H1 (cell line): Measurements from ENCODE around the gene SEMA6A. TPM values are rescaled to one million over a fixed set of nuclear protein-coding genes. Genes with fewer than 3 reads are reported as not detected.

Experiments
- CTCF ChIA-PET: fragments of 300-600 bp; sonication (Branson Sonifier 250); formaldehyde crosslinking; loops from one replicate; lab custom pipeline; 2021; ENCODE audit not compliant: partially characterized antibody; lab: Charles Lee
- POLR2A ChIA-PET: fragments of 300-600 bp; sonication (Branson Sonifier 250); formaldehyde crosslinking; loops from one replicate; lab custom pipeline; 2021; ENCODE audit warnings: inconsistent platforms; ENCODE audit not compliant: partially characterized antibody; lab: Charles Lee
- DNase-seq, 2 experiments: peaks; one replicate each; pipeline versions ENCODE4 v3.0.0 to v3.0.0-alpha.2; 2010 to 2022; ENCODE audit warnings: low spot score in 2 of 2, low read depth in 1 of 2, mixed read lengths in 1 of 2
- FAIRE-seq: peaks from 2 replicates; lab custom pipeline; 2011; peaks lifted over from hg19 to GRCh38; lab: Jason Lieb, UNC
- H2AFZ ChIP-seq: 2 replicates; pipeline ENCODE4 v1.8.1; 2012; ENCODE audit warnings: low read length, inconsistent platforms
- H2AK5ac ChIP-seq: 2 replicates; pipeline ENCODE4 v1.6.1; 2013; ENCODE audit warnings: low read depth, low read length
- H2BK120ac ChIP-seq: replicated peaks from 2 replicates; pipeline ENCODE3; 2013; ENCODE audit warnings: low read depth, low read length, inconsistent platforms
- H2BK12ac ChIP-seq: 2 replicates; pipeline ENCODE4 v1.6.1; 2013; ENCODE audit warnings: low read depth, low read length
- H2BK15ac ChIP-seq: 2 replicates; pipeline ENCODE4 v1.6.1; 2013; ENCODE audit warnings: low read length
- H2BK20ac ChIP-seq: 2 replicates; pipeline ENCODE4 v1.6.1; 2013; ENCODE audit warnings: low read length
- H2BK5ac ChIP-seq: 2 replicates; pipeline ENCODE4 v1.6.1; 2013; ENCODE audit warnings: low read depth, low read length
- H3K14ac ChIP-seq: 2 replicates; pipeline ENCODE4 v1.6.1; 2013; ENCODE audit warnings: inconsistent platforms; ENCODE audit not compliant: insufficient read length
- H3K18ac ChIP-seq: 2 replicates; pipeline ENCODE4 v1.6.1; 2013; ENCODE audit warnings: low read length; ENCODE audit errors: extremely low read depth
- H3K23ac ChIP-seq: 2 replicates; pipeline ENCODE4 v1.6.1; 2013; ENCODE audit warnings: inconsistent platforms; ENCODE audit not compliant: insufficient read length
- H3K23me2 ChIP-seq: 2 replicates; pipeline ENCODE4 v1.6.1; 2013; ENCODE audit warnings: low read depth, low read length
- H3K27ac ChIP-seq: 2 replicates; pipeline ENCODE4 v1.6.1; 2011; ENCODE audit warnings: low read depth, low read length, inconsistent platforms
- H3K27me3 ChIP-seq, 4 experiments: replicated peaks in 1 of 4; 1 replicate in 1 of 4; 2 replicates in 3 of 4; pipeline versions ENCODE4 v1.6.1 to v1.8.1; 2011 to 2013; ENCODE audit warnings: low read length in 3 of 4, mild to moderate bottlenecking in 3 of 4, inconsistent platforms in 2 of 4, mixed read lengths in 2 of 4, moderate library complexity in 1 of 4; ENCODE audit not compliant: control insufficient read depth in 3 of 4, insufficient read depth in 3 of 4; ENCODE audit errors: extremely low read depth in 1 of 4
- H3K36me3 ChIP-seq, 4 experiments: 2 replicates each; pipeline versions ENCODE4 v1.6.1 to v1.8.1; 2011 to 2013; ENCODE audit warnings: mild to moderate bottlenecking in 4 of 4, low read length in 3 of 4, moderate library complexity in 2 of 4, control low read depth in 1 of 4, inconsistent platforms in 1 of 4; ENCODE audit not compliant: insufficient read depth in 4 of 4, control insufficient read depth in 2 of 4
- H3K4ac ChIP-seq: replicated peaks from 2 replicates; pipeline ENCODE3; 2013; ENCODE audit warnings: low read length, low read depth, mixed read lengths, inconsistent platforms; ENCODE audit not compliant: insufficient read length
- H3K4me1 ChIP-seq, 4 experiments: replicated peaks in 1 of 4; 1 replicate in 1 of 4; 2 replicates in 3 of 4; pipeline versions ENCODE4 v1.6.1 to v1.8.1; 2011 to 2013; ENCODE audit warnings: low read length in 3 of 4, inconsistent platforms in 2 of 4, mixed read lengths in 1 of 4; ENCODE audit not compliant: insufficient read depth in 4 of 4, control insufficient read depth in 3 of 4
- H3K4me2 ChIP-seq, 2 experiments: 2 replicates each; pipeline versions ENCODE4 v1.6.1 to v1.8.1; 2011 to 2013; ENCODE audit warnings: low read depth in 2 of 2, low read length in 2 of 2, control low read depth in 1 of 2, inconsistent platforms in 1 of 2, mild to moderate bottlenecking in 1 of 2; ENCODE audit not compliant: insufficient read depth in 1 of 2
- H3K4me3 ChIP-seq, 4 experiments: fragments of 200-600, 300-600 bp in 1 of 4; sonication (generic), shearing (Covaris generic), sonication (Bioruptor Twin) in 1 of 4; 2 replicates each; pipeline versions ENCODE4 v1.5.1 to v1.8.1; 2011 to 2016; ENCODE audit warnings: low read length in 4 of 4, low read depth in 3 of 4, control low read depth in 2 of 4, inconsistent platforms in 2 of 4, mild to moderate bottlenecking in 2 of 4, mixed read lengths in 1 of 4, moderate library complexity in 1 of 4; ENCODE audit not compliant: insufficient read depth in 2 of 4; ENCODE audit errors: extremely low read depth in 1 of 4
- H3K56ac ChIP-seq: replicated peaks from 2 replicates; pipeline ENCODE3; 2013; ENCODE audit warnings: low read depth, mild to moderate bottlenecking, mixed read lengths, low read length, inconsistent platforms; ENCODE audit not compliant: insufficient read length
- H3K79me1 ChIP-seq: 2 replicates; pipeline ENCODE4 v1.6.1; 2013; ENCODE audit warnings: low read depth, low read length, control low read depth
- H3K79me2 ChIP-seq, 2 experiments: 2 replicates each; pipeline versions ENCODE4 v1.6.1 to v1.8.1; 2012 to 2013; ENCODE audit warnings: low read length in 2 of 2, mild to moderate bottlenecking in 2 of 2, inconsistent platforms in 1 of 2; ENCODE audit not compliant: insufficient read depth in 2 of 2, control insufficient read depth in 1 of 2
- H3K9ac ChIP-seq, 4 experiments: replicated peaks in 1 of 4; 1 replicate in 1 of 4; 2 replicates in 3 of 4; pipeline versions ENCODE4 v1.6.1 to v1.8.1; 2011 to 2013; ENCODE audit warnings: low read depth in 3 of 4, low read length in 3 of 4, control low read depth in 2 of 4, mild to moderate bottlenecking in 2 of 4, moderate library complexity in 2 of 4, inconsistent platforms in 1 of 4; ENCODE audit errors: extremely low read depth in 1 of 4
- H3K9me3 ChIP-seq, 2 experiments: 2 replicates each; pipeline versions ENCODE4 v1.6.1 to v1.8.1; 2012 to 2013; ENCODE audit warnings: mild to moderate bottlenecking in 2 of 2, moderate library complexity in 2 of 2, control low read depth in 1 of 2, inconsistent platforms in 1 of 2, low read depth in 1 of 2, low read length in 1 of 2, mixed read lengths in 1 of 2; ENCODE audit not compliant: insufficient read depth in 2 of 2
- H4K20me1 ChIP-seq, 2 experiments: replicated peaks in 1 of 2; 2 replicates each; pipeline versions ENCODE3 to v1.8.1; 2011 to 2013; ENCODE audit warnings: inconsistent platforms in 2 of 2, low read length in 2 of 2, mild to moderate bottlenecking in 1 of 2; ENCODE audit not compliant: insufficient read depth in 2 of 2, control insufficient read depth in 1 of 2
- H4K5ac ChIP-seq: 2 replicates; pipeline ENCODE4 v1.6.1; 2013; ENCODE audit warnings: low read length, low read depth, mixed read lengths, inconsistent platforms; ENCODE audit not compliant: insufficient read length
- H4K8ac ChIP-seq: 2 replicates; pipeline ENCODE4 v1.8.0; 2013; ENCODE audit warnings: mild to moderate bottlenecking, moderate library complexity, low read length, inconsistent platforms; ENCODE audit not compliant: insufficient read depth; ENCODE audit errors: extremely low read depth
- H4K91ac ChIP-seq: replicated peaks from 2 replicates; pipeline ENCODE3; 2013; ENCODE audit warnings: low read length, mixed read lengths, inconsistent platforms; ENCODE audit not compliant: insufficient read length
- ASH2L ChIP-seq: fragments of 200-600, 300-600 bp; sonication (generic); IDR thresholded peaks from one replicate; pipeline ENCODE4 v1.7.1; 2017; ENCODE audit warnings: low read length
- BRCA1 ChIP-seq: IDR thresholded peaks from 2 replicates; pipeline ENCODE4 v1.6.1; 2012; ENCODE audit warnings: low read depth, low read length, improper control_type of control experiment
- CBX5 ChIP-seq: fragments of 300-800, 300-1000 bp; sonication (generic); IDR thresholded peaks from 2 replicates; pipeline ENCODE4 v1.7.1; 2016; ENCODE audit warnings: antibody characterized with exemption, low read length, low read depth
- CEBPB ChIP-seq: IDR thresholded peaks from 2 replicates; pipeline ENCODE4 v1.6.1; 2012; ENCODE audit warnings: low read depth, low read length
- CHD2 ChIP-seq: IDR thresholded peaks from 2 replicates; pipeline ENCODE4 v1.6.1; 2012; ENCODE audit warnings: low read length, improper control_type of control experiment
- CTBP2 ChIP-seq: IDR thresholded peaks from 2 replicates; pipeline ENCODE4 v1.7.0; 2011; ENCODE audit warnings: borderline replicate concordance, mild to moderate bottlenecking, moderate library complexity, mixed read lengths, low read length; ENCODE audit not compliant: insufficient read depth, insufficient read length
- EGR1 ChIP-seq: IDR thresholded peaks from 2 replicates; pipeline ENCODE4 v1.6.1; 2011; ENCODE audit warnings: low read depth, low read length, borderline replicate concordance
- KDM4A ChIP-seq: IDR thresholded peaks from one replicate; pipeline ENCODE4 v1.7.1; 2012; ENCODE audit warnings: low read depth, mild to moderate bottlenecking, moderate library complexity, low read length, inconsistent platforms; ENCODE audit not compliant: severe bottlenecking
- KDM5A ChIP-seq: fragments of 200-600 bp; IDR thresholded peaks from 2 replicates; pipeline ENCODE4 v1.7.1; 2012; ENCODE audit warnings: mild to moderate bottlenecking, low read length, inconsistent platforms, mixed read lengths
- MAFK ChIP-seq: IDR thresholded peaks from 2 replicates; pipeline ENCODE4 v1.6.1; 2012; ENCODE audit warnings: low read depth, mild to moderate bottlenecking, improper control_type of control experiment, low read length
- RFX5 ChIP-seq: IDR thresholded peaks from 2 replicates; pipeline ENCODE4 v1.6.1; 2011; ENCODE audit warnings: low read depth, low read length, improper control_type of control experiment, borderline replicate concordance
- SIN3A ChIP-seq, 2 experiments: IDR thresholded peaks in 1 of 2; conservative IDR thresholded peaks in 1 of 2; 2 replicates each; pipeline ENCODE4 v1.6.1; 2011 to 2012; ENCODE audit warnings: low read length in 2 of 2, improper control_type of control experiment in 1 of 2, low read depth in 1 of 2, mild to moderate bottlenecking in 1 of 2
- SIX5 ChIP-seq: IDR thresholded peaks from 2 replicates; pipeline ENCODE4 v1.6.1; 2011; ENCODE audit warnings: mild to moderate bottlenecking, low read depth, low read length
- SP1 ChIP-seq: IDR thresholded peaks from 2 replicates; pipeline ENCODE4 v1.6.1; 2011; ENCODE audit warnings: low read depth, low read length
- SP4 ChIP-seq: IDR thresholded peaks from 2 replicates; pipeline ENCODE4 v1.6.1; 2012; ENCODE audit warnings: low read length, inconsistent platforms
- TCF12 ChIP-seq: IDR thresholded peaks from 2 replicates; pipeline ENCODE4 v1.6.1; 2011; ENCODE audit warnings: low read depth, mild to moderate bottlenecking, low read length
- YY1 ChIP-seq: IDR thresholded peaks from 2 replicates; pipeline ENCODE4 v1.6.1; 2011; ENCODE audit warnings: low read depth, mild to moderate bottlenecking, low read length
- WGBS, 2 experiments: shearing (Covaris generic) in 1 of 2; methylation state at CpG; one replicate each; pipeline versions ENCODE4 v1.1.6 to v1.1.7; 2013 to 2015; ENCODE audit warnings: low lambda C conversion rate in 2 of 2, mixed read lengths in 2 of 2, inconsistent platforms in 1 of 2, low coverage in 1 of 2, missing lambda C conversion rate in 1 of 2; ENCODE audit not compliant: insufficient replicate concordance in 2 of 2, insufficient coverage in 1 of 2, insufficient read length in 1 of 2; ENCODE audit errors: extremely low coverage in 1 of 2, missing lambda C conversion rate in 1 of 2; 5-methylcytosine and 5-hydroxymethylcytosine counted together
- polyA plus RNA-seq, 7 experiments: library from polyadenylated mRNA; depleted of rRNA in 3 of 7; stranded (reverse) in 5 of 7; unstranded in 2 of 7; fragments of >200 nt in 5 of 7; fragments of 200-250 nt in 2 of 7; gene quantifications; 1 replicate in 5 of 7; 2 replicates in 1 of 7; 4 replicates in 1 of 7; pipeline versions ENCODE4 v1.2.1 to v1.2.3, GENCODE V29; 2011 to 2013; ENCODE audit warnings: missing spikeins in 2 of 7, mixed read lengths in 2 of 7
- total RNA-seq: library from RNA; stranded (reverse); fragmentation: NEBNext Ultra II Directional; extraction: Animal tissue kit (Norgen Biotek cat#: 25700); gene quantifications from 2 replicates; pipeline ENCODE4 v1.2.1, GENCODE V29; 2021

The SEMA6A gene
- total and polyA plus RNA-seq, 2 of the 8 experiments (the other 6 are each of a cell fraction or from before 2014, with no cell fraction given): 78.3 to 277 TPM

DNA sequence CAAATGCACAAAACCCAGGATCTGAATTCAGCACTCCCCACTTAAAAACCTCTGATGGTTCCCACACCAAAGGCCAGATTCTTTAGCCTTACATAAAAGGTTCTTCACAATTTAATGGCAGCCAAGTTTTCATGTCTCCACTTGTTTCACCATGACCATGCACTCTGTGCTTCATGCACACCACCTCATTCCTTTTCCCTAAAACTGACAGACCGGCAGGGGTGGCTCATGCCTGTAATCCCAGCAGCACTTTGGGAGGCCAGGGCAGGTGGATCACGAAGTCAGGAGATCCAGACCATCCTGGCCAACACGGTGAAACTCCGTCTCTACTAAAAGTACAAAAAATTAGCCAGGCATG is 150.4 kb downstream of the SEMA6A start:
- Histone ChIP-seq H2AFZ (no peak overlapping the region), H3K9me3 (no peaks in the 10 kb centered on the region), H3K9ac (no peak overlapping the region), H3K27me3 (no peaks in the 10 kb centered on the region), H2BK12ac (no peak overlapping the region), H2AK5ac (no peak overlapping the region), H3K4me2 (no peak overlapping the region), H4K8ac (no peak overlapping the region), H3K14ac (no peak overlapping the region), H3K4me3 (no peak overlapping the region), H3K27ac (no peak overlapping the region), H3K79me2 (no peaks in the 10 kb centered on the region), H3K4me1 (no peaks in the 10 kb centered on the region), H2BK120ac (no peak overlapping the region), H3K36me3 (no peaks in the 10 kb centered on the region), H3K18ac (no peak overlapping the region), H3K56ac (no peak overlapping the region), H3K23ac (no peak overlapping the region), H2BK5ac (no peak overlapping the region), H3K79me1 (no peaks in the 10 kb centered on the region; the same call in 1 of the 2 replicates), H4K91ac (no peak overlapping the region), H3K4ac (no peak overlapping the region), H4K20me1 (no peaks in the 10 kb centered on the region), H2BK20ac (no peak overlapping the region), H2BK15ac (no peak overlapping the region), H4K5ac (no peak overlapping the region), H3K23me2 (no peaks in the 10 kb centered on the region)
- no peak for FAIRE-seq
- DNase-seq: no peak
- ChIA-PET CTCF (interaction anchor here (0.9 to 1.4 kb wide), 2 partner anchors 9 to 17 kb away, joined by 3 to 5 read pairs; no protein-coding TSS in a partner anchor), POLR2A (interaction anchor here (1.2 kb wide), 1 partner anchor 11 kb away, joined by 3 read pairs; no protein-coding TSS in a partner anchor)
- WGBS, 2 experiments: 88% methylated on average over 4 of the region's 4 CpGs; no CpG with 5 or more reads in 1 of the 2 experiments
- TF ChIP-seq SIN3A (conservative IDR thresholded peaks at IDR 0.05 in 1 of 2, IDR thresholded peaks at IDR 0.05 in 1 of 2; ENCODE audit: low read depth in 1 of 2, low read length in 2 of 2): no peak
- no peak for TF ChIP-seq EGR1
- TF ChIP-seq TCF12: no peak
- no peak for TF ChIP-seq CTBP2
- TF ChIP-seq SP4: no peak
- TF ChIP-seq SP1: no peak
- no peak for TF ChIP-seq CEBPB
- TF ChIP-seq YY1: no peak
- no peak for TF ChIP-seq BRCA1
- no peak for TF ChIP-seq KDM4A
- no peak for TF ChIP-seq CBX5
- no peak for TF ChIP-seq CHD2
- TF ChIP-seq SIX5: no peak
- TF ChIP-seq RFX5: no peak
- TF ChIP-seq MAFK: no peak
- no peak for TF ChIP-seq ASH2L
- TF ChIP-seq KDM5A: no peak
